Measurements from ENCODE around the gene CNNM4. TPM values are rescaled to one million over a fixed set of nuclear protein-coding genes. Genes with fewer than 3 reads are reported as not detected.

CNNM4 gene
- polyA plus RNA-seq, 2 of the 4 experiments (the other 2 are of a cell fraction) = 8.8 to 11.2 TPM

DNA sequence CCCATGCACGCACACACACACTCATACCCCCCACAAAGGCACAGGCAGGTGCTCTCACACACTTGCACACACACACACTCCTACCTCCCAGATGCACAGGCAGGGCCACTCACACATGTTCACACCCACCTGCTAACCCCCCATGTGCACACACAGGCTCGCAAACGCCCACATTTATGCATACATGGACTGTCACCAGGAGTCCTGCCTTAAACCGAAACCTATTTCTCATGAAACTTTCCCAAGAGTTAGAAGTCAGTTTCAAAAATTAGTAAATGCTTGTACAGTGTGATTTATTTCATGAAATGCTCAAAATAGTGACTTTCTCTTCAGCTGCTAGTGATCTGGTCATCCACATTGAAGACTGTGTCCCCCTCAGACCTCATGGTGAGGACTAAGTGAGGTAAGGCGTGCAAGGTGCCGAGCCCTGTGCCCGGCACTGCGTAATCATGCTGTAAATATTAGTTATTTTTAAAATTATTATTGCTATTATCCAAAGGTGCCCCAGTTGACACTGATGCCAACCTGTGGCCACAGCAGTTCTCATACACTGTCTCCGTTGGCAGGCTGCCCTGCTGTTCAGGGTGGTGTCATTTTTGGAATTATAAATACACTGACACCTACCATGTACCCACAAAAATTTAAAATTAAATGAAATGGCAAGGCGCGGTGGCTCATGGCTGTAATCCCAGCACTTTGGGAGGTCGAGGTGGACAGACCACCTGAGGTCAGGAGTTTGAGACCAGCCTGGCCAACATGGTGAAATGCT, 12.4 kb downstream of the CNNM4 start:
- no peak for DNase-seq (ENCODE audit: low read depth in 1 of 2, low spot score in 1 of 2)
- ATAC-seq = no peak
- Histone ChIP-seq H3K9me3 (no peaks in the 10 kb centered on the region), H3K4me2 (no peak overlapping the region), H3K4me1 (peaks cover 3% of the 10 kb centered on the region; the same call in 1 of the 3 replicates), H3K4me3 (no peak overlapping the region), H3K27ac (no peak overlapping the region)
- no peak for FAIRE-seq
- ChIA-PET POLR2A (no interaction called here), CTCF (interaction anchor here (0.9 to 5.0 kb wide), 2 partner anchors 11 to 27 kb away, joined by 3 to 46 read pairs; partner anchors contain the start of gene CNNM4)
- WGBS (ENCODE audit: missing lambda C conversion rate) = 86% methylated on average over 12 of the region's 12 CpGs
- TF ChIP-seq MAZ (IDR thresholded peaks at IDR 0.05; ENCODE audit: borderline replicate concordance, low read depth, low read length) (no peak), POLR2A (IDR thresholded peaks at IDR 0.05; ENCODE audit: low read length) (no peak), ATOH8 (CRISPR knock-in tag; IDR thresholded peaks at IDR 0.05; ENCODE audit: low read depth) (no peak), E2F6 (IDR thresholded peaks at IDR 0.05; ENCODE audit: borderline replicate concordance, low read depth) (no peak), RFX5 (IDR thresholded peaks at IDR 0.05) (no peak), CTCF (IDR thresholded peaks at IDR 0.05) (no peak), FOSB (CRISPR knock-in tag; IDR thresholded peaks at IDR 0.05) (no peak), SREBF2 (IDR thresholded peaks at IDR 0.05) (no peak), CHD4 (IDR thresholded peaks at IDR 0.05; ENCODE audit: borderline replicate concordance) (no peak), KDM5A (IDR thresholded peaks at IDR 0.05) (no peak), RNF2 (IDR thresholded peaks at IDR 0.05; ENCODE audit: borderline replicate concordance, low read depth) (no peak), HOXB5 (CRISPR knock-in tag; IDR thresholded peaks at IDR 0.05) (no peak), POLR2AphosphoS2 (conservative IDR thresholded peaks at IDR 0.05; ENCODE audit: low read length) (no peak), HMGXB4 (CRISPR knock-in tag; IDR thresholded peaks at IDR 0.05; ENCODE audit: borderline replicate concordance) (no peak), PHF8 (IDR thresholded peaks at IDR 0.05; ENCODE audit: borderline replicate concordance, low read depth) (no peak), EHMT2 (IDR thresholded peaks at IDR 0.05; ENCODE audit: low read depth) (no peak)

- CTCF ChIA-PET = interaction anchor here (0.9 to 5.0 kb wide), 4 partner anchors 11 to 220 kb away, joined by 3 to 46 read pairs (median 3); partner anchors contain the start of gene CNNM4
- H3K4me3 ChIP-seq = no peak overlapping the region
- H3K9me3 ChIP-seq = no peaks in the 10 kb centered on the region
- H3K4me1 ChIP-seq = peaks cover 3% of the 10 kb centered on the region; the same call in 1 of the 3 replicates
- 92% methylated on average over 7 of the region's 7 CpGs for WGBS (ENCODE audit: missing lambda C conversion rate)
- DNase-seq (ENCODE audit: low read depth in 1 of 2, low spot score in 1 of 2) = no peak
- no peak for ATAC-seq
- FAIRE-seq = no peak
- TF ChIP-seq CEBPB (IDR thresholded peaks at IDR 0.05) = no peak
- no peak for TF ChIP-seq HES2 (IDR thresholded peaks at IDR 0.05)
- TF ChIP-seq, protein P1, sequence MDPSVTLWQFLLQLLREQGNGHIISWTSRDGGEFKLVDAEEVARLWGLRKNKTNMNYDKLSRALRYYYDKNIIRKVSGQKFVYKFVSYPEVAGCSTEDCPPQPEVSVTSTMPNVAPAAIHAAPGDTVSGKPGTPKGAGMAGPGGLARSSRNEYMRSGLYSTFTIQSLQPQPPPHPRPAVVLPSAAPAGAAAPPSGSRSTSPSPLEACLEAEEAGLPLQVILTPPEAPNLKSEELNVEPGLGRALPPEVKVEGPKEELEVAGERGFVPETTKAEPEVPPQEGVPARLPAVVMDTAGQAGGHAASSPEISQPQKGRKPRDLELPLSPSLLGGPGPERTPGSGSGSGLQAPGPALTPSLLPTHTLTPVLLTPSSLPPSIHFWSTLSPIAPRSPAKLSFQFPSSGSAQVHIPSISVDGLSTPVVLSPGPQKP (IDR thresholded peaks at IDR 0.05; ENCODE audit: low read depth, low read length) = no peak
- TF ChIP-seq KDM1A (IDR thresholded peaks at IDR 0.05; ENCODE audit: low read depth) = no peak
- no peak for TF ChIP-seq NFE2L2 (conservative IDR thresholded peaks at IDR 0.05; ENCODE audit: low read length)
- TF ChIP-seq PBX3 (IDR thresholded peaks at IDR 0.05) = no peak
- no peak overlapping the region for H3K27ac ChIP-seq
- POLR2A ChIA-PET = no interaction called here
- no peak overlapping the region for H3K4me2 ChIP-seq
Observed at GRCh38 chr2:96773922-96774321, 13.2 kb downstream of the CNNM4 start.

Measured in A549 (cell line).